ENCODE data around the gene SZRD1.

DNA sequence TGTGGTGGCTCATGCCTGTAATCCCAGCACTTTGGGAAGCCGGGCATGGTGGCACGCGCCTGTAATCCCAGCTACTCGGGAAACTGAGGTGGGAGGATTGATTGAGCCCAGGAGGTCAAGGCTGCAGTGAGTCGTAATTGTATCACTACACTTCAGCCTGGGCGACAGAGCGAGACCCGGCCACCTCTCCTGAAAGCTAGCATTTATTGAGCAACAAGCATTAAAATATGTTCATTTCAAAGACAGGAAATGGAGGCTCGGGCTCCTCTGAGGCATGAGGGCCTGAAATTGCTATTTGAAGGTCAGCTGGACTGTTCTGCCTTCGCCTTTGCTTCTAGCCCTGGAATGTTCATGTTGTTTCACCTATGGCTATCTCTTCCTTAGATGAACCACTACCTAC lies 35.7 kb downstream of the SZRD1 start:
- TF ChIP-seq, protein P1, sequence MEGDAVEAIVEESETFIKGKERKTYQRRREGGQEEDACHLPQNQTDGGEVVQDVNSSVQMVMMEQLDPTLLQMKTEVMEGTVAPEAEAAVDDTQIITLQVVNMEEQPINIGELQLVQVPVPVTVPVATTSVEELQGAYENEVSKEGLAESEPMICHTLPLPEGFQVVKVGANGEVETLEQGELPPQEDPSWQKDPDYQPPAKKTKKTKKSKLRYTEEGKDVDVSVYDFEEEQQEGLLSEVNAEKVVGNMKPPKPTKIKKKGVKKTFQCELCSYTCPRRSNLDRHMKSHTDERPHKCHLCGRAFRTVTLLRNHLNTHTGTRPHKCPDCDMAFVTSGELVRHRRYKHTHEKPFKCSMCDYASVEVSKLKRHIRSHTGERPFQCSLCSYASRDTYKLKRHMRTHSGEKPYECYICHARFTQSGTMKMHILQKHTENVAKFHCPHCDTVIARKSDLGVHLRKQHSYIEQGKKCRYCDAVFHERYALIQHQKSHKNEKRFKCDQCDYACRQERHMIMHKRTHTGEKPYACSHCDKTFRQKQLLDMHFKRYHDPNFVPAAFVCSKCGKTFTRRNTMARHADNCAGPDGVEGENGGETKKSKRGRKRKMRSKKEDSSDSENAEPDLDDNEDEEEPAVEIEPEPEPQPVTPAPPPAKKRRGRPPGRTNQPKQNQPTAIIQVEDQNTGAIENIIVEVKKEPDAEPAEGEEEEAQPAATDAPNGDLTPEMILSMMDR (IDR thresholded peaks at IDR 0.05): no peak
- TF ChIP-seq EZH2 (IDR thresholded peaks at IDR 0.05; ENCODE audit: borderline replicate concordance, insufficient read depth, low read depth, low read length, poor library complexity, severe bottlenecking): no peak

Data from B cell (primary cell).